Thymus (tissue), 11 donors: ENCODE measurements around the gene ITGAE. TPM values are rescaled to one million over a fixed set of nuclear protein-coding genes. Genes with fewer than 3 reads are reported as not detected.
A peak's percentile ranks its signal among the peaks of the same experiment; 100 is the strongest.

ENCODE experiments used
- DNase-seq, 9 donors: peaks; one replicate each; pipeline ENCODE4 v3.0.0-alpha.2; 2013; ENCODE audit warnings: low spot score in 9 of 9, low read depth in 6 of 9, missing footprints in 1 of 9
- H3K27ac ChIP-seq, 2 donors: one replicate each; pipeline ENCODE4 v1.5.1; 2013; ENCODE audit warnings: control low read depth in 1 of 2, low read depth in 1 of 2, low read length in 1 of 2, mild to moderate bottlenecking in 1 of 2, moderate library complexity in 1 of 2
- H3K27me3 ChIP-seq, 2 donors: one replicate each; pipeline ENCODE4 v1.5.1; 2013; ENCODE audit warnings: low read length in 1 of 2; ENCODE audit not compliant: control insufficient read depth in 2 of 2, insufficient read depth in 1 of 2
- H3K36me3 ChIP-seq, 2 donors: one replicate each; pipeline ENCODE4 v1.5.1; 2013; ENCODE audit warnings: low read length in 1 of 2, mild to moderate bottlenecking in 1 of 2, moderate library complexity in 1 of 2; ENCODE audit not compliant: control insufficient read depth in 2 of 2, insufficient read depth in 2 of 2
- H3K4me1 ChIP-seq, 2 donors: one replicate each; pipeline ENCODE4 v1.5.1; 2013; ENCODE audit warnings: low read length in 2 of 2; ENCODE audit not compliant: control insufficient read depth in 2 of 2, insufficient read depth in 2 of 2
- H3K4me3 ChIP-seq, 2 donors: one replicate each; pipeline ENCODE4 v1.5.1; 2013; ENCODE audit warnings: low read length in 2 of 2, control low read depth in 1 of 2, mild to moderate bottlenecking in 1 of 2
- H3K9me3 ChIP-seq, 2 donors: one replicate each; pipeline ENCODE4 v1.5.1; 2013; ENCODE audit warnings: low read length in 1 of 2, mild to moderate bottlenecking in 1 of 2; ENCODE audit not compliant: control insufficient read depth in 2 of 2, insufficient read depth in 1 of 2
- WGBS: extraction: QIAGEN DNeasy Blood & Tissue Kit; methylation state at CpG from one replicate; pipeline ENCODE4 v1.1.7; 2013; 5-methylcytosine and 5-hydroxymethylcytosine counted together
- polyA plus RNA-seq: library from polyadenylated mRNA; stranded (reverse); fragments of 200-250 nt; gene quantifications from one replicate; pipeline ENCODE4 v1.2.3, GENCODE V29; 2013
- total RNA-seq: library from RNA; stranded (reverse); fragments of 120-200 nt; gene quantifications from one replicate; pipeline ENCODE4 v1.2.4, GENCODE V29; 2013
- donor health status: healthy.

Gene ITGAE
- total and polyA plus RNA-seq, 2 donors: 129 to 170 TPM

DNA sequence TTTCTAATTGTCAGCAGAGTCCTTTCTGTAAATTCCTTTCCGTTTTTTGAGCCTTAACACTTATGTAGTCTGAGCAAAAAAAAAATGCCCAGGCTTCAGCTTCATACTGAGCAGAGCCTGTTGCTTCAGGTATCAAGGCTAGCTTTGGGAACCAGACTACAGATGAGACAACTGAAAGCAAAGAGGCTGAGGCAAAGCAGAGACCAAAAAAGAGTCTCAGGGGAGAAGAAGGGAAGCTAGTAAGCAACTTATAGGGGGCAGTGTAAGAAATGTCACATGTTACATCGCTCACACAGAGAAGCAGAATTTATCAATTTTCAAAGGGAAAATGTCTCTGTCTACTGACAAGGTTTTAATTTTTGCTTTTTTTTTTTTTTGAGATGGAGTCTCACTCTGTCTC is 73.9 kb downstream of the ITGAE start:
- Histone ChIP-seq H3K27me3 (no peaks in the 10 kb centered on the region), H3K27ac (no peak overlapping the region)
- 70% methylated on average over 2 of the region's 2 CpGs for WGBS

DNA sequence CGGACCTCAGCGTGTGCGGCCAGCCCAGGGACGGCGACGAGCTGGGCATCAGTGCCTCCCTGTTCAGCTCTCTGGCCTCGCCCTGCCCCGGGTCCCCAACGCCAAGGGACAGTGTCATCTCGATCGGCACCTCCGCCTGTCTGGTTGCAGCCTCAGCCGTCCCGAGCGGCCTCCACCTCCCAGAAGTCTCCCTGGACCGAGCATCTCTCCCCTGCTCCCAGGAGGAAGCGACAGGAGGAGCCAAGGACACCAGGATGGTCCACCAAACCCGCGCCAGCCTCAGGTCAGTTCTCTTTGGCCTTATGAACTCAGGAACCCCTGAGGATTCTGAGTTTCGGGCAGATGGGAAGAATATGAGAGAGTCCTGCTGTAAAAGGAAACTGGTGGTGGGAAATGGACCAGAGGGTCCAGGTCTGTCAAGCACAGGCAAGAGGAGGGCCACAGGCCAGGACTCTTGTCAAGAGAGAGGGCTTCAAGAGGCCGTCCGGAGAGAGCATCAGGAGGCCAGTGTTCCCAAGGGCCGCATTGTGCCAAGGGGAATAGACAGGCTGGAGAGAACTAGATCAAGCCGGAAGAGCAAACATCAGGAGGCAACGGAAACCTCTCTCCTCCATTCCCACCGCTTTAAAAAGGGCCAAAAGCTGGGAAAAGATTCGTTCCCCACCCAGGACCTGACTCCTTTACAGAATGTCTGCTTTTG is 76.5 kb downstream of the ITGAE start:
- Histone ChIP-seq H3K27ac (no peak overlapping the region), H3K27me3 (no peaks in the 10 kb centered on the region), H3K4me3 (peak overlapping the region; percentile 83 to 100), H3K9me3 (peaks cover 0 to 4% of the 10 kb centered on the region in 2 donors), H3K36me3 (peaks cover 8 to 54% of the 10 kb centered on the region in 2 donors), H3K4me1 (peaks cover 15 to 69% of the 10 kb centered on the region in 2 donors)
- no peak for DNase-seq
- 31% methylated on average over 27 of the region's 27 CpGs for WGBS

More for the DNA sequence above, 73.9 kb downstream of the ITGAE start:
- DNase-seq: no peak
- Histone ChIP-seq H3K4me1 (peaks cover 15 to 59% of the 10 kb centered on the region in 2 donors), H3K36me3 (peaks cover 17 to 61% of the 10 kb centered on the region in 2 donors), H3K4me3 (no peak overlapping the region), H3K9me3 (peaks cover 0 to 4% of the 10 kb centered on the region in 2 donors)

DNA sequence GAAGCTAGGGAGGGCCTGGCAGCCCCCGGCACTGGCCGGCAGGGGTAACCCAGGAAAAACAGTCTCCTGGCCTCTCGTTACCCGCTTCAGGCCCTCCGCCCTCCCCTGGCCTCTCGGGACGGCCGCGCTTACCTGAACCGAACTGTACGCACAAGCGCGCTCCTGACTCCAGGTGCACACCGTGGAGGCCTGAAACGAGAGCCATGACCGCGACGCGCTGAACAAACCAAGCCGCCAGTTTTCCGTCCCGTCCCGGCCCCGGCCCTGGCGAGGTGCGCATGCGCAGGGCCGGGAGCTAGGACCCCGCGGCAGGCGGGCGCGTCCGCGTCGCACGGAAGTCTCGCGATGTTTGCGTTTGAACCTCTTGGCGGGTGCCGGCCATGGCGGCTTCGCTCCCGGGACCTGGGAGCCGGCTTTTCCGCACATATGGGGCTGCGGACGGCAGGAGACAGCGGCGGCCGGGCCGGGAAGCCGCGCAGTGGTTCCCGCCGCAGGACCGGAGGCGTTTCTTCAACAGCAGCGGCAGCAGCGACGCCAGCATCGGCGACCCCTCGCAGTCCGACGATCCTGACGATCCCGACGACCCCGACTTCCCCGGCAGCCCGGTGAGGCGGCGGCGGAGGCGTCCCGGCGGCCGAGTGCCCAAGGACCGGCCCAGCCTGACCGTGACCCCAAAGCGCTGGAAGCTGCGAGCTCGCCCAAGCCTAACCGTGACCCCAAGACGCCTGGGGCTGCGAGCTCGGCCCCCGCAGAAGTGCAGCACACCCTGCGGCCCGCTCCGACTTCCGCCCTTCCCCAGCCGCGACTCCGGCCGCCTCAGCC is 77.2 kb downstream of the ITGAE start, which contains the start of gene HASPIN:
Gene HASPIN, plus strand, starts transcription at position 348 of the 822 bp plus-strand sequence. Its CDS starts 33 bp downstream, at position 381.
- under 1% methylated on average over 98 of the region's 98 CpGs for WGBS

DNA sequence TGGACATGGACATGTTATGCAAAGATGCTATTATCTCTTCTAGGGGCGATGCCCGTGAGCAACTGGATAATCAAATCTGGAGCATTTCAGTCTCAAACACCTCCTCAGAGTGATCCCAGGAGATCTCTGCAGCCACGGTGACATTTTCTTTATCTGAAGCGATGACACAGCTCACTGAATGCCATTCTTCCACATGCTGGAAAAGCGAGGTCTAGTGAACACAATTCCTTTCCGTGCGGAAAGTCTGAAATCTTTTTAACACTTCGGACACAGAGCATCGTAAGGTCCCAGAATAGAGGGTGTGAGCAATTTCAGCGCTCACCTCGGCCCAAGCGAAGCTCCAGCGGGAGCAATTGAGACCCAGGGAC is 77.8 kb downstream of the ITGAE start:
- Histone ChIP-seq H3K27ac (peak overlapping the region; percentile 94 to 95), H3K9me3 (peaks cover 0 to 4% of the 10 kb centered on the region in 2 donors), H3K4me3 (peak overlapping the region; percentile 83 to 100), H3K4me1 (peaks cover 15 to 61% of the 10 kb centered on the region in 2 donors), H3K27me3 (no peaks in the 10 kb centered on the region), H3K36me3 (peaks cover 6 to 54% of the 10 kb centered on the region in 2 donors)
- DNase-seq: no peak
- 5% methylated on average over 13 of the region's 13 CpGs for WGBS

More for the DNA sequence above, 77.2 kb downstream of the ITGAE start, which contains the start of gene HASPIN:
- Histone ChIP-seq H3K36me3 (peaks cover 2 to 51% of the 10 kb centered on the region in 2 donors), H3K4me1 (peaks cover 15 to 61% of the 10 kb centered on the region in 2 donors), H3K4me3 (peak within 1 kb of the TSS; percentile 83 to 100), H3K27me3 (no peaks in the 10 kb centered on the region), H3K27ac (peak within 1 kb of the TSS; percentile 94 to 95), H3K9me3 (peaks cover 0 to 4% of the 10 kb centered on the region in 2 donors)
- DNase-seq: peak in 8 of 9 donors; percentile 80 to 96 (median 92)

DNA sequence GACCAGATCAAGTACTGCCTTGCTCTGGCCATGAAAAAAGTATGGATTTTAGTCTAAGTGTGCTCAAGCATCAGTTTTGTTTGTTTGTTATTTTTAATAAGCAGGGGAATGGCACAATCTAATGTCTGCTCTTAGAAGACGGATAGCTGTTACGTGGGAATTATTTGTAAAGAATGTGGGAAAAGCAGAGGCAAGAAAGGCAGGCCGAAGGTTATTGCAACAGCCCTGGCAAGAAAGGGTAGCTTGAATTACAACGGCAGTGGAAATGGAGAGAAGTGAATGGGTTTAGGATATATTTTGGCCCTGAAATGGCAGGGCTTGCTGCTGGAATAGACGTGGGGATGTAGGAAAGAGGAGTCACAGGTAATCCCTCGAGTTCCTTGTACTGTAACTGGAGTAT is 78.3 kb downstream of the ITGAE start:
- DNase-seq: no peak
- Histone ChIP-seq H3K36me3 (peaks cover 11 to 54% of the 10 kb centered on the region in 2 donors), H3K9me3 (peaks cover 0 to 4% of the 10 kb centered on the region in 2 donors), H3K4me1 (peaks cover 15 to 61% of the 10 kb centered on the region in 2 donors), H3K27ac (peak overlapping the region; percentile 81 to 95), H3K27me3 (no peaks in the 10 kb centered on the region), H3K4me3 (peak overlapping the region; percentile 83 to 100)
- 66% methylated on average over 6 of the region's 6 CpGs for WGBS

DNA sequence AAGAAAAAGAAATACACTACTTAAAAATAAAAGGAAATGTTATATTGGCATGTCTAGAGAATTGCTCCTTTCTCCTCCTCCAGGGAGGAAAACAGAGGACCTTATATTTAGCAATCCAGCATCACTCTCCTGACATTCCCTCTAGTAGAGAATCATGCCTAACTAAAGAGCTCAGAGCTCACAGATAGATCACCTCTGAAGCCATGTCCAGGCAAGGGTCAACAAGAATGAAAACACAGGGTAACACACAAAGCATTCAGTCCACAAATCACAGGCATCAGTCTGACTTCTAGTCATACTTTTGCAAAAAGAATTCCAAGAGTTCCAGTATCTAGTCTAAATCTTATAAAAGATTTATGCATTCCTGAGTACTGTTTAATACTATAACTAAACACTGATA is 81.7 kb downstream of the ITGAE start:
- DNase-seq: no peak
- no peak overlapping the region for H3K27ac ChIP-seq
- H3K9me3 ChIP-seq: peaks cover 0 to 4% of the 10 kb centered on the region in 2 donors
- peaks cover 6 to 43% of the 10 kb centered on the region in 2 donors for H3K4me1 ChIP-seq
- peaks cover 39 to 59% of the 10 kb centered on the region in 2 donors for H3K36me3 ChIP-seq
- H3K27me3 ChIP-seq: no peaks in the 10 kb centered on the region
- no peak overlapping the region for H3K4me3 ChIP-seq

DNA sequence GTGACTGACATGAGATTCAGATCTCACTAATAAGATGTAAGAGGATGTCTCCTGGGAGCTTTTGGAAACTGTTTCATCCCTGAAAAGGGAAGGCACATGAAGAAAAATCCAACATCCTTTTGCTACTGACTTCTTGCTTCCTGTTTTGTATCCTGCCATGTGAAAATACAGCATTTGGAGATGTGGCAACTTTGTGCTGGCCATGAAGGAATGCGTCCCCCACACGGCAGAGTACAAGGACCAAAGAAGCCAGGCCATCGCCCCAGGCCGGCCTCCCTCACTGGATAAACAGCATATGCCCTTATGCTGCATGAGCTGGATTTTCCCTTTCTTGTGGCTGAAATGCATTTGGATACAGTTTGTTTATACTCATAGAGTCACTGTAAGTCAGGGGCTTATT is 82.8 kb downstream of the ITGAE start:
- Histone ChIP-seq H3K27me3 (no peaks in the 10 kb centered on the region), H3K36me3 (peaks cover 39 to 59% of the 10 kb centered on the region in 2 donors), H3K4me1 (peaks cover 6 to 44% of the 10 kb centered on the region in 2 donors), H3K27ac (no peak overlapping the region), H3K9me3 (no peaks in the 10 kb centered on the region), H3K4me3 (no peak overlapping the region)
- no peak for DNase-seq
- WGBS: 96% methylated on average over 4 of the region's 4 CpGs

DNA sequence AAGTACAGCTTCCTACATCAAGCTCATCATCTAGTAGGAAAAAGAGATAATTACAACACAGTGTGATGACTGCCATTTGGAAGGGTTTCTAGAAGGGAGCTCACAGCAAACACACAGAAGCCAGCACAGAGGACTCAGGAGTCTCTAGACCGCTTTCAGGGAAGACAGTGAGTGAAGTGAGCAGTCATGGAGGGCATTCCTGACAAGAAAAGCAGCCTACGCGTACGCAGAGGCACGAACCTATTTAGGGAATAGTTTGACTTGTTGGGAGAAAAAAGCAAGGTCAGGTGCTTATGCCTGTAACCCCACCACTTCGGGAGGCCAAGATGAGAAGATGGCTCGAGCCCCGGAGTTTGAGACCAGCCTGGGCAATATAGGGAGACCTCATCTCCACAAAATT is 85.7 kb downstream of the ITGAE start:
- no peaks in the 10 kb centered on the region for H3K27me3 ChIP-seq
- no peaks in the 10 kb centered on the region for H3K9me3 ChIP-seq
- no peak overlapping the region for H3K27ac ChIP-seq
- H3K4me3 ChIP-seq: no peak overlapping the region
- H3K36me3 ChIP-seq: peaks cover 43 to 63% of the 10 kb centered on the region in 2 donors
- 88% methylated on average over 8 of the region's 8 CpGs for WGBS
- DNase-seq: no peak
- peaks cover 16 to 49% of the 10 kb centered on the region in 2 donors for H3K4me1 ChIP-seq
